Measurements from ENCODE around the gene MYO9B.

- TF ChIP-seq CTCF (IDR thresholded peaks at IDR 0.05 in 8 of 11, conservative IDR thresholded peaks at IDR 0.05 in 3 of 11), result no peak
- TF ChIP-seq POLR2AphosphoS5 (IDR thresholded peaks at IDR 0.05), result no peak
- no peak for TF ChIP-seq POLR2A (IDR thresholded peaks at IDR 0.05)
Measured at GRCh38 chr19:17078920-17079709, 3.5 kb downstream of the MYO9B start.

Data from spleen (tissue), 7 donors.